HTR-8/SVneo (cell line): ENCODE results near the gene ASB1.
A peak's percentile ranks its signal among the peaks of the same experiment; 100 is the strongest.

Source experiments
- DNase-seq: peaks from one replicate; pipeline ENCODE4 v3.0.0; 2011; ENCODE audit warnings: low spot score, mixed read lengths; ENCODE audit not compliant: insufficient read length
- FAIRE-seq: peaks from 2 replicates; lab custom pipeline; 2011; peaks lifted over from hg19 to GRCh38; lab: Jason Lieb, UNC

The ASB1 gene, protein sequence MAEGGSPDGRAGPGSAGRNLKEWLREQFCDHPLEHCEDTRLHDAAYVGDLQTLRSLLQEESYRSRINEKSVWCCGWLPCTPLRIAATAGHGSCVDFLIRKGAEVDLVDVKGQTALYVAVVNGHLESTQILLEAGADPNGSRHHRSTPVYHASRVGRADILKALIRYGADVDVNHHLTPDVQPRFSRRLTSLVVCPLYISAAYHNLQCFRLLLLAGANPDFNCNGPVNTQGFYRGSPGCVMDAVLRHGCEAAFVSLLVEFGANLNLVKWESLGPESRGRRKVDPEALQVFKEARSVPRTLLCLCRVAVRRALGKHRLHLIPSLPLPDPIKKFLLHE

DNA sequence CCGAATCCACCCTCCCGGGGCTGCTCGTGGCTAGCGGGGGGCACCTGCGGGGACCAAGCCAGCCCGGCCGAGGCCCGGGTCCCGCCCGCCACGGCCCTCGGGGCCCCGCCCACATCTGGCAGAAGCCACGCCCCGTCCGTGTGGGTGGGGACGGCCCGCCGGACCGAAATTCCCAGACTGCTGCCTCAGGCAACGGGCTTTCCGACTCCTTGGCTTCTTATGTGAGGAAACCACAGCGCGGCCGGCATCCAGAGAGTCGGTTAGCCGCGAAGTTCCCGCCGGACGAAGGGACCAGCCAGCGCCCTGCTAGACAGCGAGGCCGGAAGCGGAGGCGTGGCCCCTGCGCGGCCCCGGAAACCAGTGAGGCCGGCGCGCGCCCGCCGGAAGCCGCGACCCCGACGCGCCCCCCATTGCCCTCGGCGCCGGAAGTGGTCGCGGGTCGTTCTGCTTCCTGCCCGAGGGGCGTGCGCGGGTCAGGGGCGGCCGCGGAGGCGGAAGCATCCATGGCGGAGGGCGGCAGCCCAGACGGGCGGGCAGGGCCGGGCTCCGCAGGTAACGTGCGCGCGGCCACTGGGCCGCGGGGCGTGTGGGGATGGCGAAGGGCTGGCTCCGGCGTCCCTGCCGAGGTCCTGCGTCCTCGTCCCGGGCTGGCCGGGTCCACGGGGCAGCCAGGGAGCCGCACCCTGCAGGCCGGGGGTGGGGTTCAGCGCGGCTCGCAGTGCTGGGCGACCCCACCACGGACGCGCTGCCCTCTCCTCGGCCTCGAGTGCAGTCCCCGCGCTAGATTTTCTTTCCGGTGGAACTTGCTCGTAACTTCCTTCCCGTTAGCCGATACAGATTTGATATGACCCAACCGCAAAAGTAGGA is at the start of gene ASB1:
TSS of gene ASB1 (plus strand) at position 360 of the 867 bp plus-strand sequence. CDS start at position 504, 144 bp downstream.
- DNase-seq (peak; percentile 80), FAIRE-seq (peak; percentile 93)

GRCh38 chr2:238378230-238379095 is 48.3 kb upstream of the ASB1 start:
- DNase-seq (no peak), FAIRE-seq (no peak)

GRCh38 chr2:238379096-238379810 is 47.5 kb upstream of the ASB1 start:
- DNase-seq: peak; percentile 40
- no peak for FAIRE-seq

- DNase-seq (no peak), FAIRE-seq (no peak)
Measured at GRCh38 chr2:238380336-238380735, 46.4 kb upstream of the ASB1 start.

GRCh38 chr2:238380785-238381184 is 45.9 kb upstream of the ASB1 start:
- FAIRE-seq (no peak), DNase-seq (no peak)

DNA sequence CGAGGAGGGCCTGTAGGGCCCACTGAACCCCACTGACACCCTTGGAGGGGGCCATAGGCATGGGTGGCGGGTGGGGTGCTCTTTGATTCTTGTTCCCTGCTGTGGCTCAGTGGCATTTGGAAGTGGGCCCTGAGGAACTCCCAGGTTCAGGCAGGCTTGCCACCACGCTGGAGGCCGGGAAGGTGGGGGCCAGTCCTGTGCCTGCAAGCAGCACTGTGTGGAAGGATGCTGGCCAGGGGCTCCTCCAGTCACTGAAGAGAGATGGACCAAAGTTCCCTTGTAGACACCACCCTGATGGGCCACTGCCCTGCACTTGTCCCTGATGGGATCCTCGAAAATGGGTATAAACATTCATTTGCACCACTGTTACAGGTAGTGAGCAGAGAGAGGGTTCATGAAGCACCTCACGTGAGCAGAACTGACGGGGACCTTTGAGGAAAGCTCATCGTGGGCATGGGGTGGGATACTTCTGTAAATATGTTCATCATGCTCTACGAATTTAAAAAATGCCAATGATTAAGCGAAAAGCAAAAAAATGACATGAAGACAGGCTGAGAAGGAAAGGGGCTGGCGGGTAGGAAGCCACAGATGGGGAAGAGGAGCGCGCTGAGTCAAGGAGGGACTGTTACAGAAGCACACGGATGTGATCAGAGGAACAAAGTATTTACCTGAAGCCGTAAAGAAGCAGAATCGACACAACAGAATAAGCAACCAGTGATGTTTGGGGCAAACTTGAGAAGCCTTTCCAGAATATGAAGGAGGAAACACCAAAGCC is 45.2 kb upstream of the ASB1 start:
- no peak for FAIRE-seq
- DNase-seq: no peak

- DNase-seq (no peak), FAIRE-seq (no peak)
Measured at GRCh38 chr2:238382381-238382781, 44.3 kb upstream of the ASB1 start.

DNA sequence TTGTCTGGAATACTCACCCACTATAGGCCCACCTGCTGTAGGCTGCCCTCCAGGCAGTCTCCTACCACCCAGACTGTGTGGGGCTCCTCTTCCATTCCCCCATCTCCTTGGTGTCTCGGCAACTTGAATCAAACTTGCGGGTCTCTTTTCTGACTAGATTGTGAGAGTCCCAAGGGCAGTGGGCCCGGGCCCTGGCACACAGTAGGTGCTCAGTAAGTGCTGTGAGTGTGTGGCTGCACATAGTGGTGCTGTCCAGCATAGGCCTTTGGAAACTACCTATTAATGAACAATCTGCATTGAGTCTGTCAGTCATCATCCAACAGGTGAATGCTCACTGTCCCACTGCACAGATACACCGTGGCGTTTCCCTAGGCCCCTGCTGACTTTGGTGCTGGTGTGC is 43.6 kb upstream of the ASB1 start:
- FAIRE-seq (no peak), DNase-seq (no peak)

GRCh38 chr2:238383743-238384380 is 42.9 kb upstream of the ASB1 start:
- FAIRE-seq (no peak), DNase-seq (no peak)

DNA sequence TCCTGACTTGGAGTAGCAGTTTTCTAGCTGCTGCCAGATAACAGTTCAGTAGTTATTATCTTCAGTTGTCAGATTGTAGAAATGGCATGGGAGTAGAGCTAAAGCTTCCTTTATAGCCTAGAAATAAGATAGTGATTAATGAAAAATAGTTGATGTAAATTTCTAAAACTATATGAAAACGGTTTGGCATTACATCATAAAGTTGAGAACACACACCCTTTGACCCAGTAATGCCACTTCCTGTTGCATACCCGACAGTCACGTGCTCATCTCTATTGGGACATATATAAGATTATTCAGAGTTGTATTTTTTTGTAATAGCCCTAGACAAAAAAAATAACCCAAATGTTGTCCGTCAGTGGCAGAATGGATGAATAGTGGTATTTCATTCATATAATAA is 39.4 kb upstream of the ASB1 start:
- FAIRE-seq (no peak), DNase-seq (no peak)

- no peak for FAIRE-seq
- DNase-seq: no peak
Measured at GRCh38 chr2:238388794-238389193, 37.9 kb upstream of the ASB1 start.

DNA sequence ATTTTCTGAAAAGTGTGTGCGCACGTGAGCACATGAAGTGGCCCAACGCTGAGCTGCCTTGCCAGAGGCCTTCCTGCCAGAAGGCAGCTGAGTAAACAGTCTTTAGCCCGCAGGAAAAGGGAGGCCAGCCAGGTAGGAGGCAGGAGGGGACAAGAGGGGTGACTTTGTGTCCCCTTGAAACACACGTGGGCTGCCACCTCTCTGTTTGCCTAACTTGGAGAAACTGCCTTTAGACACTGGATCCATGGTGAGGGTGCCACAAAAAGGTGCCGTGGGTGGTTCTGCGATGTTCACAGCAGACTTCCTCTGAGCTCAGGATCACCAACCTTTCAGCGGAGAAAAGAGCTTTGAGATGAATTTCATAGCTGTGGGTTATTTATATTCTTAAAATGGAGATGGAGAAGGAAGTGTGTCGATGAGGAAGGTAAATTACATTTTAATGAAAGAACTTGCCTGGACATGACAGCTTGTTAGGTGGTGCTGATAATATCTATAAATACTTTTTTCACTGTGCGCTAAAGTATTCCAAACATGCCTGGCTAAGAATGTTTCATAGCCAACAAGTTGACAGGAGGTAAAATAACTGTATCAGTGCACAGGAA is 36.6 kb upstream of the ASB1 start:
- FAIRE-seq (no peak), DNase-seq (peak; percentile 60)

- no peak for FAIRE-seq
- DNase-seq: no peak
Measured at GRCh38 chr2:238391042-238391689, 35.6 kb upstream of the ASB1 start.

- FAIRE-seq (no peak), DNase-seq (no peak)
Measured at GRCh38 chr2:238396663-238397062, 30.1 kb upstream of the ASB1 start.

DNA sequence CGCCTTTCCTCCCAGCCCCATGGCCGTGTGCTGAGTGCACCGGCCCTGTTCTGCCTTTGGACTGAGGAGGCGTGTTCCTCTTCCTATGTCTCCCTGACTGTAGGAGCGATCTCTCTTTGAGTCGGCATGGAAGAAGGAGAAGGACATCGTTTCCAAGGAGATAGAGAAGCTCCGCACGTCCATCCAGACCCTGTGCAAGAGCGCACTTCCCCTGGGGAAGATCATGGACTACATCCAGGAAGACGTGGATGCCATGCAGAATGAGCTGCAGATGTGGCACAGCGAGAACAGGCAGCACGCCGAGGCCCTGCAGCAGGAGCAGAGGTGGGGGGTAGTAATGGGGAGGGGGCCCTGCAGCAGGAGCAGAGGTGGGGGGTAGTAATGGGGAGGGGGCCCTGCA is 29.4 kb upstream of the ASB1 start:
- FAIRE-seq: no peak
- DNase-seq: no peak

DNA sequence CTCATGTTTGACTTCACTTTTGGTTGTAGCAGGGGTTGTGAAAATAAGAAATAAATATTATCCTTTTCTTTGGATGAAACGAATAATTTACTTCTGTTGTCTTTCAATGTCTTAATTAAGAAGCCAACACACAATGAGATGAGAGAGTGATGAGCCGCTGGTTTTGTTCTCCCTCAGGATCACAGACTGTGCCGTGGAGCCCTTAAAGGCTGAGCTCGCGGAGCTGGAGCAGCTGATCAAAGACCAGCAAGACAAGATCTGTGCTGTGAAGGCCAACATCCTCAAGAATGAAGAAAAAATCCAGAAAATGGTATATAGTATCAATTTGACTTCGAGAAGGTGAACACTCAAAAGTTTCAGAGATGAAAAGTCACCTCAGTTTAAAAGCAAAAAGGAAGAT is 28.1 kb upstream of the ASB1 start:
- FAIRE-seq: no peak
- no peak for DNase-seq

DNA sequence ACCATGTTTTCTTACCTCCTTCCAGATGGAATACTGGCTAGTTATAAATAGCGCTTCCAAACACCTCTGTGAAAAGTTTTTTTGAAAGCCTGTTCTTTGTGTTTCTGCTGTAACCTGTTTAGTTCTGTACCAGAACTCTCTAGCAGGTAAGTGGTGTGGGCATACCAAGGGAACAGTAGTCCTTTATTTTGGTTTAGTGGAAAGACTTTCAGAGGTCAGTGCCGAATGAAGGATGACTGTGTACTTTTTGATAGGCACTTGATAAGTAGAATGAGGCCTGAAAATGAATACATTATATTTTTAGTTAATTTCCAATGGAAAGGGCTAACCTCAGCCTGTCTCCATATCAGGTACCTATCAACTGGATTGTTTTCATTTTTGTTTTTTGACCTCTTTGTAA is 27.6 kb upstream of the ASB1 start:
- no peak for DNase-seq

GRCh38 chr2:238401551-238401950 is 25.2 kb upstream of the ASB1 start:
- FAIRE-seq: no peak
- no peak for DNase-seq

More for the DNA sequence above, 27.6 kb upstream of the ASB1 start:
- no peak for FAIRE-seq
